ENCODE measurements around the gene NR1D2.
A peak's percentile ranks its signal among the peaks of the same experiment; 100 is the strongest.

NR1D2 gene

DNA sequence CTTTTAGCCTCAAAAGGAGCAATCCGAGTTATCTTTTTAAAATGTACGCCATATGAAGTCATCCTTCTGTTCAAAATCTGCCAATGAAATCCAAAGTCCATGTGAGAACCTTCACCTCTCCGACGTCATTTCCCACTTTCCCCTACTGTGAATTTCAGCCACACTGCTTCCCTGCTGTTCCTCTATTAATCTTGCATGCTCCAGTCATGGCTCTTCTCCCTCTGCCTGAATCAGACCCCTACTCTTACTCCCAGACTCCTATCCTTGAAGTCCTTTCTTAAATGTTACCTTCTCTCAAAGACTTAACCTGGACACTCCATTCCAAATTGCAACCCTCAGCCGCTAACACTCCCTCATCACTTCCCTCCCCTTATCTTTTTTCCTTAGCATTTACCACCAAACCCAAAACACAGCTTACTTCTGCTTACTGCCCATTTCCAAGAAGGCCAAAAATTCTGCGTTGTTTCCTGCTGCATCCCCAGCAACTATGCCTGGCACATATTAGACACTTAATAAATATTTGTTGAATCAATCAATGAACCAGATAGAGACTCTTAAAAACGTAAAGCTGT lies 29.5 kb upstream of the NR1D2 start (continued):
- TF ChIP-seq ZBTB1 (tag by site-specific recombination; IDR thresholded peaks at IDR 0.05) (0 out of 2 replicates have a peak, but pooled peaks have one; percentile 86), ZNF660 (tag by site-specific recombination; IDR thresholded peaks at IDR 0.05) (no peak), ZNF629 (tag by site-specific recombination; IDR thresholded peaks at IDR 0.05) (peak; percentile 99), ZNF600 (tag by site-specific recombination; IDR thresholded peaks at IDR 0.05) (peak; percentile 93)

DNA sequence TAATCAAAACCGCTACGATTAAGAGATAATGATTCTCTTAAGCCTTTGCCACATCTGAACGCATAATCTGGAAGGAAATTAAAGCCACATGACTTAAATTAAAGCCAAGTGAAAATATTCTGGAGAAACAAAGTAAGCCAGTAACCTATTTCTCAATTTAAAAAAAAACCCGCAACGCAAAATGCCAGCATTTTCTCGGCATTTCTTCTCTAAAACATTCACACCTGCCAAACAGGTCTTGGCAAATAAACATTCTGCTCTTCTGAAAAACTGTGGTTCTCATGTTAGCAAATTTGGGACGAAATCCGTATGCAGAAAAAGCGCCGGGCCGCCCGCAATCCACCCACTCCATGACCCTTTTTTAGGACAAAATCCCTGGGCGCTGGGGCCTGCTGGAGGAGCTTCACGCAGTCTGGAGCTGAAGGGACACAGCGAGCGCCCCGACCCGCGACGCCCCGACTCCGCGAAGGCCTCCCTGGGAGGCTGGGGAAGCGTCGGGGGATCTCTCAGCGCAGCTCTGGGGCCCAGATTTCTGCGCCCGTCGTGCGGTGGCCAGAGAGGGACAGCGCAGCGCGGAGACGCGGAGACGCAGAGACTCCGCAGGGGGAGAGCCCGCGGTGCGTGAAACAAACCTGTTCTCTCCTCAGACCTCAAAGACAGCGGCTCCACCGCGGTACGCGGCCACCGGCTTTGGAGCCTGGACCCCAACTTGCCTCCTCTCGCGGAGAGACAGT lies 28.8 kb upstream of the NR1D2 start:
- peak overlapping the region; percentile 98 for H3K27ac ChIP-seq (ENCODE audit: extremely low read depth, low read depth, low read length)
- peaks cover under 1 to 40% of the 10 kb centered on the region in 2 experiments; a peak in 2 of 3 replicates for H3K36me3 ChIP-seq (ENCODE audit: control insufficient read depth in 2 of 2, insufficient read depth in 1 of 2, low read length in 2 of 2)
- no peaks in the 10 kb centered on the region for H3K9me3 ChIP-seq (ENCODE audit: control insufficient read depth, insufficient read depth, low read depth, low read length)
- H3K4me1 ChIP-seq (ENCODE audit: control insufficient read depth, insufficient read depth, low read length), result peaks cover 7% of the 10 kb centered on the region
- ChIA-PET POLR2A (interaction anchor here (0.6 to 2.1 kb wide), 44 partner anchors 8 to 714 kb away, joined by 3 to 24 read pairs (median 4); partner anchors contain the start of gene UBE2E2), CTCF (interaction anchor here (0.7 kb wide), 2 partner anchors 28 to 479 kb away, joined by 3 to 4 read pairs; no protein-coding TSS in a partner anchor)
- peak overlapping the region; percentile 100 for H3K4me3 ChIP-seq (ENCODE audit: low read depth, low read length)
- TF ChIP-seq, protein P1, sequence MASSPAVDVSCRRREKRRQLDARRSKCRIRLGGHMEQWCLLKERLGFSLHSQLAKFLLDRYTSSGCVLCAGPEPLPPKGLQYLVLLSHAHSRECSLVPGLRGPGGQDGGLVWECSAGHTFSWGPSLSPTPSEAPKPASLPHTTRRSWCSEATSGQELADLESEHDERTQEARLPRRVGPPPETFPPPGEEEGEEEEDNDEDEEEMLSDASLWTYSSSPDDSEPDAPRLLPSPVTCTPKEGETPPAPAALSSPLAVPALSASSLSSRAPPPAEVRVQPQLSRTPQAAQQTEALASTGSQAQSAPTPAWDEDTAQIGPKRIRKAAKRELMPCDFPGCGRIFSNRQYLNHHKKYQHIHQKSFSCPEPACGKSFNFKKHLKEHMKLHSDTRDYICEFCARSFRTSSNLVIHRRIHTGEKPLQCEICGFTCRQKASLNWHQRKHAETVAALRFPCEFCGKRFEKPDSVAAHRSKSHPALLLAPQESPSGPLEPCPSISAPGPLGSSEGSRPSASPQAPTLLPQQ (tag by site-specific recombination; IDR thresholded peaks at IDR 0.05), result peak; percentile 85
- TF ChIP-seq ZNF596 (tag by site-specific recombination; IDR thresholded peaks at IDR 0.05), result peak; percentile 18; the same call in 1 of the 2 replicates
- TF ChIP-seq REPIN1 (tag by site-specific recombination; IDR thresholded peaks at IDR 0.05; ENCODE audit: low read depth), result peak; percentile 71; the same call in 1 of the 2 replicates
- TF ChIP-seq ZBTB1 (tag by site-specific recombination; IDR thresholded peaks at IDR 0.05), result peak; percentile 83
- no peak for TF ChIP-seq ZFP3 (tag by site-specific recombination; IDR thresholded peaks at IDR 0.05; ENCODE audit: low read depth)
- TF ChIP-seq, protein P2, sequence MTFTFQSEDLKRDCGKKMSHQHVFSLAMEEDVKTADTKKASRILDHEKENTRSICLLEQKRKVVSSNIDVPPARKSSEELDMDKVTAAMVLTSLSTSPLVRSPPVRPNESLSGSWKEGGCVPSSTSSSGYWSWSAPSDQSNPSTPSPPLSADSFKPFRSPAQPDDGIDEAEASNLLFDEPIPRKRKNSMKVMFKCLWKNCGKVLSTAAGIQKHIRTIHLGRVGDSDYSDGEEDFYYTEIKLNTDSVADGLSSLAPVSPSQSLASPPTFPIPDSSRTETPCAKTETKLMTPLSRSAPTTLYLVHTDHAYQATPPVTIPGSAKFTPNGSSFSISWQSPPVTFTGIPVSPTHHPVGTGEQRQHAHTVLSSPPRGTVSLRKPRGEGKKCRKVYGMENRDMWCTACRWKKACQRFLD (tag by site-specific recombination; IDR thresholded peaks at IDR 0.05), result no peak
- TF ChIP-seq GLIS1 (tag by site-specific recombination; IDR thresholded peaks at IDR 0.05), result peak; percentile 64
- peak; percentile 95 for TF ChIP-seq ZBTB8A (tag by site-specific recombination; IDR thresholded peaks at IDR 0.05)
- peak; percentile 11 for TF ChIP-seq ZSCAN30 (tag by site-specific recombination; IDR thresholded peaks at IDR 0.05)
- peak; percentile 77; the same call in 1 of the 2 replicates for TF ChIP-seq ZNF777 (tag by site-specific recombination; IDR thresholded peaks at IDR 0.05; ENCODE audit: borderline replicate concordance)
- TF ChIP-seq ZFP41 (tag by site-specific recombination; IDR thresholded peaks at IDR 0.05; ENCODE audit: borderline replicate concordance), result no peak
- TF ChIP-seq ZNF48 (tag by site-specific recombination; IDR thresholded peaks at IDR 0.05), result no peak
- peak; percentile 61 for TF ChIP-seq MZF1 (tag by site-specific recombination; IDR thresholded peaks at IDR 0.05; ENCODE audit: borderline replicate concordance)
- TF ChIP-seq, protein P3, sequence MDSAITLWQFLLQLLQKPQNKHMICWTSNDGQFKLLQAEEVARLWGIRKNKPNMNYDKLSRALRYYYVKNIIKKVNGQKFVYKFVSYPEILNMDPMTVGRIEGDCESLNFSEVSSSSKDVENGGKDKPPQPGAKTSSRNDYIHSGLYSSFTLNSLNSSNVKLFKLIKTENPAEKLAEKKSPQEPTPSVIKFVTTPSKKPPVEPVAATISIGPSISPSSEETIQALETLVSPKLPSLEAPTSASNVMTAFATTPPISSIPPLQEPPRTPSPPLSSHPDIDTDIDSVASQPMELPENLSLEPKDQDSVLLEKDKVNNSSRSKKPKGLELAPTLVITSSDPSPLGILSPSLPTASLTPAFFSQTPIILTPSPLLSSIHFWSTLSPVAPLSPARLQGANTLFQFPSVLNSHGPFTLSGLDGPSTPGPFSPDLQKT (IDR thresholded peaks at IDR 0.05; ENCODE audit: borderline replicate concordance, low read depth, low read length), result no peak
- TF ChIP-seq HOXC10 (CRISPR knock-in tag; IDR thresholded peaks at IDR 0.05), result no peak
- TF ChIP-seq ZNF121 (tag by site-specific recombination; IDR thresholded peaks at IDR 0.05), result peak; percentile 11; the same call in 1 of the 2 replicates
- TF ChIP-seq ZFP69B (tag by site-specific recombination; IDR thresholded peaks at IDR 0.05), result peak; percentile 64; the same call in 1 of the 2 replicates
- no peak for TF ChIP-seq SP7 (tag by site-specific recombination; IDR thresholded peaks at IDR 0.05)
- peak; percentile 78 for TF ChIP-seq ZBTB48 (tag by site-specific recombination; IDR thresholded peaks at IDR 0.05)
- TF ChIP-seq KLF8 (tag by site-specific recombination; IDR thresholded peaks at IDR 0.05), result no peak
- peak; percentile 66; the same call in 1 of the 2 replicates for TF ChIP-seq ZNF768 (tag by site-specific recombination; IDR thresholded peaks at IDR 0.05)
- peak; percentile 63; the same call in 1 of the 2 replicates for TF ChIP-seq ZIC2 (tag by site-specific recombination; IDR thresholded peaks at IDR 0.05)
- peak; percentile 19; the same call in 1 of the 2 replicates for TF ChIP-seq KLF7 (tag by site-specific recombination; IDR thresholded peaks at IDR 0.05; ENCODE audit: borderline replicate concordance)
- TF ChIP-seq ZNF600 (tag by site-specific recombination; IDR thresholded peaks at IDR 0.05), result peak; percentile 72; the same call in 1 of the 2 replicates
- TF ChIP-seq, protein P4, sequence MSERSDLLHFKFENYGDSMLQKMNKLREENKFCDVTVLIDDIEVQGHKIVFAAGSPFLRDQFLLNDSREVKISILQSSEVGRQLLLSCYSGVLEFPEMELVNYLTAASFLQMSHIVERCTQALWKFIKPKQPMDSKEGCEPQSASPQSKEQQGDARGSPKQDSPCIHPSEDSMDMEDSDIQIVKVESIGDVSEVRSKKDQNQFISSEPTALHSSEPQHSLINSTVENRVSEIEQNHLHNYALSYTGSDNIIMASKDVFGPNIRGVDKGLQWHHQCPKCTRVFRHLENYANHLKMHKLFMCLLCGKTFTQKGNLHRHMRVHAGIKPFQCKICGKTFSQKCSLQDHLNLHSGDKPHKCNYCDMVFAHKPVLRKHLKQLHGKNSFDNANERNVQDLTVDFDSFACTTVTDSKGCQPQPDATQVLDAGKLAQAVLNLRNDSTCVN (tag by site-specific recombination; optimal IDR thresholded peaks at IDR 0.05), result peak; percentile 93
- TF ChIP-seq, protein P5, sequence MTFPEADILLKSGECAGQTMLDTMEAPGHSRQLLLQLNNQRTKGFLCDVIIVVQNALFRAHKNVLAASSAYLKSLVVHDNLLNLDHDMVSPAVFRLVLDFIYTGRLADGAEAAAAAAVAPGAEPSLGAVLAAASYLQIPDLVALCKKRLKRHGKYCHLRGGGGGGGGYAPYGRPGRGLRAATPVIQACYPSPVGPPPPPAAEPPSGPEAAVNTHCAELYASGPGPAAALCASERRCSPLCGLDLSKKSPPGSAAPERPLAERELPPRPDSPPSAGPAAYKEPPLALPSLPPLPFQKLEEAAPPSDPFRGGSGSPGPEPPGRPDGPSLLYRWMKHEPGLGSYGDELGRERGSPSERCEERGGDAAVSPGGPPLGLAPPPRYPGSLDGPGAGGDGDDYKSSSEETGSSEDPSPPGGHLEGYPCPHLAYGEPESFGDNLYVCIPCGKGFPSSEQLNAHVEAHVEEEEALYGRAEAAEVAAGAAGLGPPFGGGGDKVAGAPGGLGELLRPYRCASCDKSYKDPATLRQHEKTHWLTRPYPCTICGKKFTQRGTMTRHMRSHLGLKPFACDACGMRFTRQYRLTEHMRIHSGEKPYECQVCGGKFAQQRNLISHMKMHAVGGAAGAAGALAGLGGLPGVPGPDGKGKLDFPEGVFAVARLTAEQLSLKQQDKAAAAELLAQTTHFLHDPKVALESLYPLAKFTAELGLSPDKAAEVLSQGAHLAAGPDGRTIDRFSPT (tag by site-specific recombination; IDR thresholded peaks at IDR 0.05), result no peak

Data from HEK293 (cell line).